Endothelial cell of umbilical vein (primary cell): Measurements from ENCODE around the gene VHLL. TPM values are rescaled to one million over a fixed set of nuclear protein-coding genes. Genes with fewer than 3 reads are reported as not detected.

ENCODE experiments used
- BruUV-seq: library from RNA; stranded (reverse); fragments of 400-500 nt; replicated peaks from 2 replicates; lab custom pipeline; 2021; lab: Mats Ljungman, UMichigan
- CTCF ChIA-PET: fragments of 300-600, 350-600 bp; sonication (Branson Sonifier 250); formaldehyde crosslinking; loops from one replicate; lab custom pipeline; 2021; ENCODE audit warnings: antibody characterized with exemption, inconsistent platforms; lab: Charles Lee
- POLR2A ChIA-PET: fragments of 300-600, 350-600 bp; sonication (Branson Sonifier 250); formaldehyde crosslinking; loops from one replicate; lab custom pipeline; 2021; ENCODE audit warnings: antibody characterized with exemption, inconsistent platforms; lab: Charles Lee
- DNase-seq: peaks from one replicate; pipeline ENCODE4 v3.0.0-alpha.2; 2011; ENCODE audit warnings: low read depth, low spot score
- FAIRE-seq: peaks from 2 replicates; lab custom pipeline; 2011; peaks lifted over from hg19 to GRCh38; lab: Jason Lieb, UNC
- H2AFZ ChIP-seq: 2 replicates; pipeline ENCODE4 v1.6.0; 2012; ENCODE audit warnings: low read depth, low read length, control low read depth, inconsistent platforms
- H3K27ac ChIP-seq: 2 replicates; pipeline ENCODE4 v1.5.1; 2011; ENCODE audit warnings: low read depth, mild to moderate bottlenecking, control low read depth, low read length, moderate library complexity; ENCODE audit not compliant: insufficient read depth
- H3K27me3 ChIP-seq, 2 experiments: 2 replicates each; pipeline versions ENCODE4 v1.6.0 to v1.6.1; 2011; ENCODE audit warnings: low read length in 2 of 2, mixed read lengths in 1 of 2; ENCODE audit not compliant: control insufficient read depth in 2 of 2, insufficient read depth in 2 of 2
- H3K36me3 ChIP-seq, 2 experiments: 2 replicates in 1 of 2; 3 replicates in 1 of 2; pipeline ENCODE4 v1.5.1; 2011; ENCODE audit warnings: low read length in 2 of 2, mild to moderate bottlenecking in 1 of 2, moderate library complexity in 1 of 2; ENCODE audit not compliant: control insufficient read depth in 2 of 2, insufficient read depth in 2 of 2; ENCODE audit errors: extremely low read depth in 1 of 2
- H3K4me1 ChIP-seq: 3 replicates; pipeline ENCODE4 v1.5.1; 2011; ENCODE audit warnings: mild to moderate bottlenecking, low read length; ENCODE audit not compliant: control insufficient read depth, insufficient read depth; ENCODE audit errors: extremely low read depth
- H3K4me2 ChIP-seq: 2 replicates; pipeline ENCODE4 v1.6.1; 2011; ENCODE audit warnings: low read length, control low read depth, mixed read lengths; ENCODE audit not compliant: insufficient read depth
- H3K4me3 ChIP-seq, 3 experiments: fragments of 200-600 bp in 1 of 3; sonication (generic), shearing (Covaris generic) in 1 of 3; replicated peaks in 1 of 3; 2 replicates each; pipeline ENCODE4 v1.5.1; 2011 to 2016; ENCODE audit warnings: control low read depth in 3 of 3, low read length in 3 of 3, mild to moderate bottlenecking in 2 of 3, inconsistent platforms in 1 of 3, low read depth in 1 of 3, moderate library complexity in 1 of 3; ENCODE audit not compliant: insufficient read depth in 1 of 3
- H3K79me2 ChIP-seq: 2 replicates; pipeline ENCODE4 v1.6.0; 2012; ENCODE audit warnings: low read length, inconsistent platforms; ENCODE audit not compliant: control insufficient read depth, insufficient read depth
- H3K9ac ChIP-seq: replicated peaks from 2 replicates; pipeline ENCODE3; 2011; ENCODE audit warnings: low read length, control low read depth; ENCODE audit not compliant: insufficient read depth; ENCODE audit errors: extremely low read depth
- H3K9me1 ChIP-seq: replicated peaks from 3 replicates; pipeline ENCODE4 v1.6.0; 2011; ENCODE audit warnings: mild to moderate bottlenecking, low read length; ENCODE audit not compliant: control insufficient read depth, insufficient read depth; ENCODE audit errors: extremely low read depth
- H3K9me3 ChIP-seq: replicated peaks from 2 replicates; pipeline ENCODE4 v1.5.1; 2012; ENCODE audit warnings: low read length, inconsistent platforms; ENCODE audit not compliant: control insufficient read depth, insufficient read depth
- H4K20me1 ChIP-seq: replicated peaks from 2 replicates; pipeline ENCODE3; 2011; ENCODE audit warnings: mild to moderate bottlenecking, low read length; ENCODE audit not compliant: control insufficient read depth, insufficient read depth; ENCODE audit errors: extremely low read depth
- CTCF ChIP-seq, 2 donors: IDR thresholded peaks; 1 replicate in 1 of 2; 2 replicates in 1 of 2; pipeline ENCODE4 v1.5.1; 2011; ENCODE audit warnings: low read length in 2 of 2, mild to moderate bottlenecking in 2 of 2, moderate library complexity in 2 of 2, control low read depth in 1 of 2, inconsistent platforms in 1 of 2, low read depth in 1 of 2; ENCODE audit not compliant: insufficient read depth in 1 of 2; ENCODE audit errors: extremely low read depth in 1 of 2
- EZH2 ChIP-seq: IDR thresholded peaks from 2 replicates; pipeline ENCODE4 v1.6.1; 2012; ENCODE audit warnings: borderline replicate concordance, low read depth, mild to moderate bottlenecking, moderate library complexity, low read length, inconsistent platforms; ENCODE audit not compliant: severe bottlenecking
- FOS ChIP-seq: IDR thresholded peaks from 2 replicates; pipeline ENCODE4 v1.6.1; 2011; ENCODE audit warnings: mild to moderate bottlenecking, low read length, moderate library complexity, borderline replicate concordance; ENCODE audit not compliant: insufficient read depth
- GATA2 ChIP-seq: IDR thresholded peaks from 2 replicates; pipeline ENCODE4 v1.7.0; 2011; ENCODE audit warnings: low read depth, mild to moderate bottlenecking, moderate library complexity, mixed read lengths, low read length; ENCODE audit not compliant: insufficient read length, insufficient read depth
- JUN ChIP-seq: IDR thresholded peaks from 2 replicates; pipeline ENCODE4 v1.6.1; 2011; ENCODE audit warnings: borderline replicate concordance, low read depth; ENCODE audit not compliant: insufficient read length, insufficient read depth
- MYC ChIP-seq: IDR thresholded peaks from one replicate; pipeline ENCODE4 v1.6.1; 2011; ENCODE audit warnings: mild to moderate bottlenecking, low read depth, low read length
- POLR2A ChIP-seq: IDR thresholded peaks from 2 replicates; pipeline ENCODE4 v1.6.1; 2012; ENCODE audit warnings: low read depth, mild to moderate bottlenecking, control low read depth, low read length
- POLR2AphosphoS5 ChIP-seq: IDR thresholded peaks from 2 replicates; pipeline ENCODE4 v1.6.1; 2012; ENCODE audit warnings: low read depth, mild to moderate bottlenecking, control low read depth, low read length, moderate library complexity; ENCODE audit not compliant: insufficient read depth
- dilution Hi-C: fragments of 300-500 bp; cut with MboI; formaldehyde crosslinking; loops from one replicate; pipeline ENCODE4 v1.15.0; 2019; ENCODE audit warnings: low sequenced_read_pairs; ENCODE audit not compliant: extremely low pct_ligation_motif_present
- intact Hi-C: fragments of 100-400 bp; cut with micrococcal nuclease; formaldehyde crosslinking; loops from one replicate; pipeline ENCODE4 v1.10.0; 2022
- polyA plus RNA-seq, 4 experiments: library from polyadenylated mRNA; depleted of rRNA in 3 of 4; stranded (reverse) in 3 of 4; unstranded in 1 of 4; fragments of >200 nt; gene quantifications; 2 replicates each; pipeline versions ENCODE4 v1.2.1 to v1.2.3, GENCODE V29; 2011 to 2012; ENCODE audit warnings: missing spikeins in 1 of 4
- total RNA-seq: library from RNA; stranded (reverse); gene quantifications from 2 replicates; pipeline ENCODE4 v1.2.3, GENCODE V29; 2021
- TF ChIP-seq, protein P1 (sequence below): IDR thresholded peaks from 2 replicates; pipeline ENCODE4 v1.6.1; 2011; ENCODE audit not compliant: insufficient read depth, insufficient read length

Gene VHLL
- total and polyA plus RNA-seq, 2 donors (not counting 3 experiments of a cell fraction or from before 2014, with no cell fraction given) = 0.73 TPM; not detected in 1

- Histone ChIP-seq H3K4me2 (no peak overlapping the region), H2AFZ (no peak overlapping the region), H3K9me3 (no peaks in the 10 kb centered on the region), H3K79me2 (no peaks in the 10 kb centered on the region), H3K4me1 (no peaks in the 10 kb centered on the region), H3K27me3 (no peaks in the 10 kb centered on the region), H3K9me1 (no peaks in the 10 kb centered on the region), H3K36me3 (peaks cover 21 to 82% of the 10 kb centered on the region in 2 experiments), H3K27ac (no peak overlapping the region), H3K4me3 (no peak overlapping the region), H3K9ac (no peak overlapping the region), H4K20me1 (no peaks in the 10 kb centered on the region)
- BruUV-seq = no TSS peak
- intact Hi-C loops (no loop called here), dilution Hi-C loops (no loop called here)
- FAIRE-seq (no peak), DNase-seq (no peak)
- no peak for TF ChIP-seq MYC
- TF ChIP-seq CTCF (IDR thresholded peaks at IDR 0.05; ENCODE audit: extremely low read depth in 1 of 2, insufficient read depth in 1 of 2, low read depth in 1 of 2, low read length in 2 of 2) = no peak
- no peak for TF ChIP-seq POLR2AphosphoS5
- TF ChIP-seq GATA2 = no peak
- TF ChIP-seq, protein P1, sequence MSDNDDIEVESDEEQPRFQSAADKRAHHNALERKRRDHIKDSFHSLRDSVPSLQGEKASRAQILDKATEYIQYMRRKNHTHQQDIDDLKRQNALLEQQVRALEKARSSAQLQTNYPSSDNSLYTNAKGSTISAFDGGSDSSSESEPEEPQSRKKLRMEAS = no peak
- no peak for TF ChIP-seq EZH2
- TF ChIP-seq POLR2A = no peak
- no peak for TF ChIP-seq FOS
- TF ChIP-seq JUN = no peak
- ChIA-PET CTCF (no interaction called here), POLR2A (no interaction called here)
Observed at GRCh38 chr1:156263288-156263655, 35.8 kb downstream of the VHLL start.
